Activated CD4-positive, alpha-beta memory T cell treated with anti-CD3 and anti-CD28 coated beads, Interleukin-2, amount 10 ng/mL, durations not matched to agents 7 days and 5 days (primary cell): ENCODE measurements around the gene FAM118B. TPM values are rescaled to one million over a fixed set of nuclear protein-coding genes. Genes with fewer than 3 reads are reported as not detected.

Experiments used
- CTCF ChIA-PET: fragments of 350-600 bp; sonication (Branson Sonifier 250); formaldehyde crosslinking; loops from one replicate; lab custom pipeline; 2021; ENCODE audit warnings: antibody characterized with exemption, inconsistent platforms; lab: Charles Lee
- POLR2A ChIA-PET: fragments of 350-600 bp; sonication (Branson Sonifier 250); formaldehyde crosslinking; loops from one replicate; lab custom pipeline; 2021; ENCODE audit warnings: antibody characterized with exemption; lab: Charles Lee
- DNase-seq: peaks from one replicate; pipeline ENCODE4 v3.0.0-alpha.2; 2020
- H3K27ac Mint-ChIP-seq: one replicate; pipeline ENCODE4 v1.8.0; 2021; ENCODE audit warnings: mild to moderate bottlenecking, mixed read lengths
- H3K27me3 Mint-ChIP-seq: one replicate; pipeline ENCODE4 v1.8.0; 2021; ENCODE audit warnings: mixed read lengths
- H3K36me3 Mint-ChIP-seq: one replicate; pipeline ENCODE4 v1.8.0; 2021; ENCODE audit warnings: low read depth, mixed read lengths
- H3K4me1 Mint-ChIP-seq: one replicate; pipeline ENCODE4 v1.8.0; 2021; ENCODE audit warnings: mixed read lengths
- H3K4me3 Mint-ChIP-seq: one replicate; pipeline ENCODE4 v1.8.0; 2021; ENCODE audit warnings: mild to moderate bottlenecking, mixed read lengths
- H3K9me3 Mint-ChIP-seq: one replicate; pipeline ENCODE4 v1.8.0; 2021; ENCODE audit warnings: mixed read lengths
- total RNA-seq, 2 experiments: library from RNA; stranded (reverse); gene quantifications; one replicate each; pipeline ENCODE4 v1.2.3, GENCODE V29; 2021

FAM118B gene
- total RNA-seq, 2 experiments from 2014 or later = 9.0 to 9.9 TPM

DNA sequence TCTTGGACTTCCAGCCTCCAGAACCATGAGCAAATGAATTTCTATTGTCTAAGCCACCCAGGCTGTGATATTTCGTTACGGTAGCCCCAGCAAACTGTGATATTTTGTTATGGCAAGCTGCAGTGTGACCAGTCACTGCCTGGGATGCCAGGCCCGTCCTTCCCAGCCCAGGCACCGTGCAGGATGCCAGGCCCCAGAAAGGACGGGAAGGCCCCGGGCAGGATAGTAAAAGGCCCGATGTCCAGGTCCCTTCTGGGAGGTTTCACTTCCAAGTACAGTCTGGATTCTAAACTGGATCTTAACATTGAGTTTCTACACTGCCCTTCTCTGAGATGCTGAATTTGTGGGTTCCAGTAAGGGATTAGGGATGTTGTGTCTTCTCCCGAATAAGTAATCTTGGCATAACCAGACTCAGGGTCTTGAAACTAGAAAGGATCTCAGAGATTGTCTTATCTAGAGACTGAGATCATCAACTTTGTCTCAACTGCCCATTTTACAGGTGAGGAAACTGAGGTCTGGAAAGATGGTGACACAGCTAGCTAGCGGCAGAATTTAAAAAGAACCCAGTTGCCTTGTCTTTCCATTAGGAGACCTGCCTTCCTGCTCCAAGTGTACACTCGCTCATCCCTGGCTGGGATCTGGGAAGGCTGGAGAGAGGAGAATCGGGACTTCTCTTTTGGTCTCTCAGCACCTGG is 20.1 kb upstream of the FAM118B start:
- Mint-ChIP-seq H3K4me1 (peaks cover 6% of the 10 kb centered on the region), H3K36me3 (peaks cover 11% of the 10 kb centered on the region), H3K9me3 (no peaks in the 10 kb centered on the region), H3K4me3 (no peak overlapping the region), H3K27me3 (no peaks in the 10 kb centered on the region), H3K27ac (no peak overlapping the region)
- no peak for DNase-seq
- ChIA-PET POLR2A (no interaction called here), CTCF (interaction anchor here (2.9 to 6.8 kb wide), 2 partner anchors 250 to 268 kb away, joined by 42 to 75 read pairs; no protein-coding TSS in a partner anchor)

DNA sequence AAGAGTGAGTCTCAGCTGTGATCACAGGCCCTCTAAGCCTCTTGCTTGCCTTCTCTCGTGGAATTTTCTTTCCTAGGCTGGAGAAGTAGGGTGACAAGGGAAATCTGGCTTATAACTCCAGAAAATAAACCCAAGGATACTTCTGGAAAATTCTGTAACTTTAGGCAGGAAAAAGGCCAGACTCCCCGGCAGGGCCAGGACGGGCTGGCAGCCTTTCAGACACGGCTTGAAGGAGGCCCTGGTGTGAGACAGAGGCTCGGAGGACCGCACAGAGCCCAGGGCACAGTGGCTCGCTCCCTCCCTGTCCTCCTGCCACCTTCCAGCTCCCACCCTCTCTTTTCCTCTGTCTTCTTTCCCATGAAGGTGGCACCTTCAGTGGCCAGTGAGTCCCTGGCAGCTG is 19.2 kb upstream of the FAM118B start:
- Mint-ChIP-seq H3K36me3 (peaks cover 19% of the 10 kb centered on the region), H3K4me3 (no peak overlapping the region), H3K4me1 (peaks cover 6% of the 10 kb centered on the region), H3K27ac (no peak overlapping the region), H3K9me3 (peaks cover under 1% of the 10 kb centered on the region), H3K27me3 (no peaks in the 10 kb centered on the region)
- CTCF ChIA-PET = interaction anchor here (1.7 to 6.8 kb wide), 3 partner anchors 14 to 269 kb away, joined by 6 to 75 read pairs (median 42); no protein-coding TSS in a partner anchor
- POLR2A ChIA-PET = no interaction called here
- no peak for DNase-seq

GRCh38 chr11:126193038-126193478 is 18.5 kb upstream of the FAM118B start:
- Mint-ChIP-seq H3K4me3 (no peak overlapping the region), H3K36me3 (peaks cover 26% of the 10 kb centered on the region), H3K9me3 (peaks cover 4% of the 10 kb centered on the region), H3K4me1 (peaks cover 6% of the 10 kb centered on the region), H3K27me3 (no peaks in the 10 kb centered on the region), H3K27ac (no peak overlapping the region)
- ChIA-PET POLR2A (interaction anchor here (1.3 to 1.4 kb wide), 2 partner anchors 11 to 305 kb away, joined by 3 to 4 read pairs; partner anchors contain the start of gene HYLS1), CTCF (interaction anchor here (0.7 to 6.8 kb wide), 17 partner anchors 11 to 296 kb away, joined by 3 to 75 read pairs (median 4); no protein-coding TSS in a partner anchor)
- DNase-seq = no peak

- ChIA-PET POLR2A (interaction anchor here (1.3 to 1.4 kb wide), 2 partner anchors 10 to 307 kb away, joined by 3 to 4 read pairs; partner anchors contain the start of gene HYLS1), CTCF (interaction anchor here (0.8 to 6.8 kb wide), 19 partner anchors 9 to 297 kb away, joined by 3 to 75 read pairs (median 4); no protein-coding TSS in a partner anchor)
- Mint-ChIP-seq H3K36me3 (peaks cover 34% of the 10 kb centered on the region), H3K27me3 (no peaks in the 10 kb centered on the region), H3K4me1 (no peaks in the 10 kb centered on the region), H3K9me3 (peaks cover 5% of the 10 kb centered on the region), H3K27ac (no peak overlapping the region), H3K4me3 (no peak overlapping the region)
- DNase-seq = peak; percentile 44
Measured at GRCh38 chr11:126194121-126194543, 17.4 kb upstream of the FAM118B start.

DNA sequence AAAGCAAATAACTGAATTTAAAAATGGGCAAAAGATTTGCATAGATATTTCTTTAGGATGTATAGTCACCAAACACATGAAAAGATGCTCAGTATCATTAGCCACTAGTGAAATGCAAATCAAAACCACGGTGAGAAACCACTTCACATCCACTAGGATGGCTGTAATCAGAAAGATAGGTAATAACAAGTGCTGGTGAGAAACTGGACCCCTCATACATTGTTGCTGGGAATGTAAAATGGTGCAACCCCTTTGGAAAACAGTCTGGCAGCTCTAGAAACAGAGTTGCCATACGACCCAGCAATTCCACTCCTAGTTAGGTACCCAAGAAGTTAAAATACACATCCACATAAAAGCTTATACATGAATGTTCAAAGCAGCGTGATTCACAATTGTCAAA is 16.5 kb upstream of the FAM118B start:
- Mint-ChIP-seq H3K4me3 (no peak overlapping the region), H3K9me3 (peaks cover 5% of the 10 kb centered on the region), H3K4me1 (no peaks in the 10 kb centered on the region), H3K36me3 (peaks cover 41% of the 10 kb centered on the region), H3K27me3 (no peaks in the 10 kb centered on the region), H3K27ac (no peak overlapping the region)
- CTCF ChIA-PET = interaction anchor here (6.8 kb wide), 1 partner anchor 253 kb away, joined by 75 read pairs; no protein-coding TSS in a partner anchor
- POLR2A ChIA-PET = no interaction called here
- no peak for DNase-seq

DNA sequence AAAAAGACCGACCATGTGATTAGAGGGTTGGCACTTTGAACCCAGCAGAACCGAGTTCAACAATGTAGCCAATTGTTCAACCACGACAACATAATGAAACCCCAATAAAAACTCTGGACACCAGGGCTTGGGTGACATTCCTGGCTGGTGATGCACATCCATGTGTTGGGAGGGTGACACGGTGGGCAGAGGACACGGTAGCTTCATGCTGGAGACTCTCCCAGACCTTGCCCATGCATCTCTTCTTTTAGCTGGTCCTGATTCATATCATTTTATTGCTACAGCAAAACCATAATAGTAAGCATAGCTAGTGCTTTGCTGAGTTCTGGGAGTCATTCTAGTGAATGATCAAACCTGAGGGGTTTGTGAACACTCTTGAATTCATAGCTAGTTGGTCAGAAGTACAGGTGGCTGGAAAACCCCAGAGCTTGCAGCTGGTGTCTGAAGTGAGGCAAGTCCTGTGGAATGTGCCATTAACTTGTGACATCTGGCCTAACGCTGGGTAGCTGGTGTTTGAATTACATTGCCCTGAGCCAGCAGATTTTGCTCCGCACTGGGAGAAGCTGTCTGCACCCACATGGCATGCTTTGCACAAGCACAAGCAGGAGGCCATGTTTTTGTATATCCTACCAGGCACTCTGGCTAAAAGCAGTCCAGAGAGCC is 14.2 kb upstream of the FAM118B start:
- peaks cover 5% of the 10 kb centered on the region for H3K9me3 Mint-ChIP-seq
- ChIA-PET POLR2A (interaction anchor here (1.5 kb wide), 1 partner anchor 294 kb away, joined by 4 read pairs; the partner anchor contains the start of gene PUS3), CTCF (interaction anchor here (2.0 to 2.7 kb wide), 2 partner anchors 255 to 274 kb away, joined by 5 to 9 read pairs; no protein-coding TSS in a partner anchor)
- H3K27ac Mint-ChIP-seq = no peak overlapping the region
- H3K4me1 Mint-ChIP-seq = no peaks in the 10 kb centered on the region
- no peaks in the 10 kb centered on the region for H3K27me3 Mint-ChIP-seq
- DNase-seq = no peak
- H3K36me3 Mint-ChIP-seq = peaks cover 50% of the 10 kb centered on the region
- no peak overlapping the region for H3K4me3 Mint-ChIP-seq

GRCh38 chr11:126198648-126199047 is 12.9 kb upstream of the FAM118B start:
- Mint-ChIP-seq H3K27ac (no peak overlapping the region), H3K36me3 (peaks cover 60% of the 10 kb centered on the region)

DNA sequence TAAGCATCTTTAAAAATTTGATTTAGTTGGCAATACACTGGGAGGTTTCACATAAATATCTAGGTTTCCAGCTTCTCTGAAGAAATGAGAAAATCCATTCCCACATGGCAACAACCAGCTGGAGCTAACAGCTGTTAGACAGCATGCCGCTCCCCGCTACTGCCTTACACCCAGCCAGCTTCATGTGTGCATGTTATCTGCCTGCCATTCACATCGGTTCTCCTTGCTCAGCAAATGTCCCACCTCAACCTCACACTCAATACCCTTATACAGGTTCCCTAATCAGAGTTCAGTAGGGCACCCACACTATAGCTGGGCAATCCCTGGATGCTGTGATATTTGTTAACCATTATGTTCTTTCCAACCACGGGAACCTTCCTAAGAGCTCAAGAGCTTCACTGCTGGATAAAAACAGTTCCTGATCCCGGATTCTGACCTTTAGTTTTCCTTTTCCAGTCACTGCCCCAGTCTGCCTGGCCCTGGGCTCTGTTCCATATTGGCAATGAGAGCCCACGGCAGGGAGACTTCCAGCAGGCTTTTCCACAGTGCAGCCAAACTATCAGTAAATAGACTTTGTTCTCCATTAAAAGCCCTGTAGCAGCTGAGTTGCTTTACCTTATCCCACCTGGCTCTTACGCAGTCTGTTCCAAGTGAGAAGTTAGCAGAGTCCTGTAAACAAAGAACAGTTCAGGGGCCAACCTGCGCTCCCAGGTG is 8.8 kb upstream of the FAM118B start:
- Mint-ChIP-seq H3K4me3 (no peak overlapping the region), H3K9me3 (peaks cover 3% of the 10 kb centered on the region), H3K4me1 (no peaks in the 10 kb centered on the region), H3K36me3 (peaks cover 61% of the 10 kb centered on the region), H3K27me3 (no peaks in the 10 kb centered on the region), H3K27ac (no peak overlapping the region)
- POLR2A ChIA-PET = no interaction called here
- DNase-seq = no peak
- CTCF ChIA-PET = interaction anchor here (1.3 kb wide), 1 partner anchor 9 kb away, joined by 4 read pairs; no protein-coding TSS in a partner anchor

More at GRCh38 chr11:126198648-126199047, 12.9 kb upstream of the FAM118B start:
- no peak for DNase-seq
- no peak overlapping the region for H3K4me3 Mint-ChIP-seq
- peaks cover 5% of the 10 kb centered on the region for H3K9me3 Mint-ChIP-seq
- POLR2A ChIA-PET = interaction anchor here (1.5 kb wide), 1 partner anchor 295 kb away, joined by 4 read pairs; the partner anchor contains the start of gene PUS3
- no peaks in the 10 kb centered on the region for H3K27me3 Mint-ChIP-seq
- CTCF ChIA-PET = interaction anchor here (2.0 to 2.7 kb wide), 2 partner anchors 256 to 275 kb away, joined by 5 to 9 read pairs; no protein-coding TSS in a partner anchor
- no peaks in the 10 kb centered on the region for H3K4me1 Mint-ChIP-seq

DNA sequence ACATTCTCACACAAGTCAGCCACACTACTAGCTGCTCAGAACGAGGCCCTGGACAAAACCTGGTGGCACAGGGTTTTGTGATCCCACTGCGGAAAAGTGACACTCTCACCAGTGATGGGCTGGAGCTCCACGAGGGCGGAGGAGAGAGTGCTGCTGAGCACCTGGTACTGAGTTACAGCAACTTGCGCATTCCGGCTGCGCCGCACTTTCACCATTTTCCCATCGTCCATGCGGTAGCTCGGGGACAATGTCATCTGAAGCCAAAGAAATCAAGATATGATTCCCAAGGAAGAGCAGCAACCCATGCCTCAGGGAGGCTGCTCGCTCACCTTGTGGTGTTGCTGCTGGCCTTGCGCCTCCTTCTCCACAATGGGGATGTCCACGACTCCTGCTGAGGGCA is 6.2 kb upstream of the FAM118B start:
- H3K27ac Mint-ChIP-seq = no peak overlapping the region
- no peak overlapping the region for H3K4me3 Mint-ChIP-seq
- H3K4me1 Mint-ChIP-seq = peaks cover 7% of the 10 kb centered on the region
- H3K36me3 Mint-ChIP-seq = peaks cover 47% of the 10 kb centered on the region
- POLR2A ChIA-PET = interaction anchor here (1.2 kb wide), 1 partner anchor 318 kb away, joined by 3 read pairs; the partner anchor contains the start of gene HYLS1
- CTCF ChIA-PET = interaction anchor here (0.5 kb wide), 1 partner anchor 221 kb away, joined by 4 read pairs; no protein-coding TSS in a partner anchor
- no peaks in the 10 kb centered on the region for H3K9me3 Mint-ChIP-seq
- no peaks in the 10 kb centered on the region for H3K27me3 Mint-ChIP-seq
- DNase-seq = no peak

GRCh38 chr11:126207896-126208295 is 3.7 kb upstream of the FAM118B start:
- CTCF ChIA-PET = no interaction called here
- Mint-ChIP-seq H3K36me3 (peaks cover 39% of the 10 kb centered on the region), H3K27me3 (peaks cover 4% of the 10 kb centered on the region), H3K4me3 (no peak overlapping the region), H3K9me3 (no peaks in the 10 kb centered on the region), H3K27ac (no peak overlapping the region), H3K4me1 (peaks cover 31% of the 10 kb centered on the region)
- POLR2A ChIA-PET = no interaction called here
- no peak for DNase-seq

DNA sequence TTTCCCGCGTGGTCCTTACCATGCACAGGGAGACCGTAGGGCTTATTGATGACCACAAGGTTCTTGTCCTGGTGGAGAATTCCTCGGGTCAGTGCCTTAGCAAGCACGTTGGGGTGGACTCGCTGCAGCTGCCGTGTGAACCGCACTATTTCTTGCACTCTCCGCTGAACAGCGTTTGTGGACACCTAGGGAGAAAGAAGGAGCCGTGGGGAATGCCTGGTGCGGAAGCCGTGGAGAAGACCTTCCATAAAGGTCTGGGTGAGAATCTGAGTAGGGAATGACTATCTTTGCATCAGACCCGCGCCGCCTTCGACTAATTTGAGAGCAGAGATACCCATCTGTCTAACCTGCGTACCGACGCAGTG is 729 bp upstream of the FAM118B start:
- H3K9me3 Mint-ChIP-seq = no peaks in the 10 kb centered on the region
- peaks cover 17% of the 10 kb centered on the region for H3K36me3 Mint-ChIP-seq
- POLR2A ChIA-PET = interaction anchor here (1.2 to 4.2 kb wide), 5 partner anchors 18 to 323 kb away, joined by 3 to 23 read pairs (median 14); partner anchors contain the start of genes FOXRED1, HYLS1, SRPRA and TIRAP
- H3K27ac Mint-ChIP-seq = peak overlapping the region; percentile 84
- DNase-seq = no peak
- H3K4me3 Mint-ChIP-seq = peak overlapping the region; percentile 98
- H3K4me1 Mint-ChIP-seq = peaks cover 40% of the 10 kb centered on the region
- CTCF ChIA-PET = no interaction called here
- H3K27me3 Mint-ChIP-seq = peaks cover 7% of the 10 kb centered on the region
